GM23338 (cell line): ENCODE data around the gene PSD. TPM values are rescaled to one million over a fixed set of nuclear protein-coding genes. Genes with fewer than 3 reads are reported as not detected.

Source experiments
- ATAC-seq: fragments of 200-7000 bp; cut with Tn5 transposase; 3 replicates; pipeline ENCODE4 v1.9.1; 2020
- DNase-seq: peaks from one replicate; pipeline ENCODE4 v3.0.0-alpha.2; 2015; ENCODE audit warnings: low spot score
- H2AFZ ChIP-seq: fragments of 200-600 bp; sonication (generic); 2 replicates; pipeline ENCODE4 v1.8.0; 2016; ENCODE audit warnings: antibody characterized with exemption, mild to moderate bottlenecking, moderate library complexity
- H3F3A ChIP-seq: fragments of 200-600 bp; sonication (generic); replicated peaks from 2 replicates; pipeline ENCODE4 v1.8.0; 2017; ENCODE audit warnings: antibody characterized with exemption, mixed run types, low read depth
- H3K27ac ChIP-seq: fragments of 200-600 bp; sonication (generic); 2 replicates; pipeline ENCODE4 v1.6.1; 2016; ENCODE audit warnings: low read depth
- H3K27me3 ChIP-seq: fragments of 200-600 bp; sonication (generic); 2 replicates; pipeline ENCODE4 v1.8.0; 2016; ENCODE audit warnings: mild to moderate bottlenecking, mixed run types, moderate library complexity; ENCODE audit not compliant: insufficient read depth
- H3K36me3 ChIP-seq: fragments of 200-600 bp; sonication (generic); 2 replicates; pipeline ENCODE4 v1.8.0; 2016; ENCODE audit warnings: mild to moderate bottlenecking; ENCODE audit not compliant: insufficient read depth
- H3K4me1 ChIP-seq: fragments of 200-600 bp; sonication (generic); 2 replicates; pipeline ENCODE4 v1.8.0; 2016; ENCODE audit warnings: mild to moderate bottlenecking, moderate library complexity; ENCODE audit not compliant: insufficient read depth
- H3K4me2 ChIP-seq: fragments of 200-600 bp; sonication (generic); 2 replicates; pipeline ENCODE4 v1.7.1; 2017; ENCODE audit warnings: mixed run types
- H3K4me3 ChIP-seq: fragments of 200-600 bp; sonication (generic); 2 replicates; pipeline ENCODE4 v1.6.1; 2016; ENCODE audit warnings: mixed run types
- H3K79me2 ChIP-seq: fragments of 200-600 bp; sonication (generic); replicated peaks from 2 replicates; pipeline ENCODE4 v1.8.0; 2017; ENCODE audit warnings: mild to moderate bottlenecking; ENCODE audit not compliant: insufficient read depth
- H3K9me2 ChIP-seq: fragments of 200-600 bp; sonication (generic); 2 replicates; pipeline ENCODE4 v1.8.0; 2017; ENCODE audit not compliant: insufficient read depth
- H4K20me1 ChIP-seq: fragments of 200-600 bp; sonication (generic); replicated peaks from 2 replicates; pipeline ENCODE4 v1.8.0; 2017; ENCODE audit warnings: mild to moderate bottlenecking; ENCODE audit not compliant: insufficient read depth
- H3K27ac Mint-ChIP-seq: 2 replicates; pipeline ENCODE4 v1.8.0; 2020; ENCODE audit warnings: inconsistent platforms, mild to moderate bottlenecking, moderate library complexity, mixed read lengths
- H3K27me3 Mint-ChIP-seq: 3 replicates; pipeline ENCODE4 v1.8.0; 2022; ENCODE audit warnings: low read depth, mild to moderate bottlenecking, moderate library complexity, mixed read lengths, inconsistent platforms; ENCODE audit not compliant: insufficient read depth, poor library complexity
- H3K36me3 Mint-ChIP-seq: 3 replicates; pipeline ENCODE4 v1.8.0; 2021; ENCODE audit warnings: low read depth, mild to moderate bottlenecking, inconsistent platforms, moderate library complexity, mixed read lengths
- H3K4me1 Mint-ChIP-seq: 3 replicates; pipeline ENCODE4 v1.8.0; 2020; ENCODE audit warnings: mild to moderate bottlenecking, inconsistent platforms, mixed read lengths
- H3K4me3 Mint-ChIP-seq: 3 replicates; pipeline ENCODE4 v1.8.0; 2021; ENCODE audit warnings: moderate library complexity, mild to moderate bottlenecking, inconsistent platforms, mixed read lengths
- H3K9me3 Mint-ChIP-seq: 3 replicates; pipeline ENCODE4 v1.8.0; 2020; ENCODE audit warnings: moderate library complexity, mild to moderate bottlenecking, inconsistent platforms, mixed read lengths
- EZH2 ChIP-seq: fragments of 200-600 bp; sonication (generic); IDR thresholded peaks from one replicate; pipeline ENCODE4 v1.8.0; 2017; ENCODE audit warnings: antibody characterized with exemption, mild to moderate bottlenecking, low read depth; ENCODE audit not compliant: unreplicated experiment
- EZH2phosphoT487 ChIP-seq: fragments of 200-600 bp; sonication (generic); IDR thresholded peaks from one replicate; pipeline ENCODE4 v1.8.1; 2018; ENCODE audit warnings: antibody characterized with exemption; ENCODE audit not compliant: unreplicated experiment
- NANOG ChIP-seq: IDR thresholded peaks from 2 replicates; pipeline ENCODE4 v1.6.1; 2016; ENCODE audit warnings: antibody characterized with exemption, borderline replicate concordance
- POLR2AphosphoS5 ChIP-seq: IDR thresholded peaks from 2 replicates; pipeline ENCODE4 v1.6.1; 2016; ENCODE audit warnings: antibody characterized with exemption, low read depth
- STAT1 ChIP-seq: IDR thresholded peaks from one replicate; pipeline ENCODE4 v1.6.1; 2016; ENCODE audit warnings: antibody characterized with exemption; ENCODE audit not compliant: unreplicated experiment
- ZNF114 ChIP-seq: fragments of 250-450 bp; sonication (Bioruptor Pico); IDR thresholded peaks from 2 replicates; pipeline ENCODE4 v1.5.0; 2020; ENCODE audit warnings: mild to moderate bottlenecking, moderate library complexity
- ZNF331 ChIP-seq: fragments of 250-450 bp; sonication (Bioruptor Pico); IDR thresholded peaks from 2 replicates; pipeline ENCODE4 v1.5.0; 2020; ENCODE audit warnings: low read depth, mild to moderate bottlenecking, moderate library complexity
- polyA plus RNA-seq: library from polyadenylated mRNA; unstranded; fragments of >200 nt; fragmentation: Nextera tagmentation; extraction: Ambion mirVana; gene quantifications from 2 replicates; pipeline ENCODE4 v1.2.1, GENCODE V29; 2016
- total RNA-seq: library from RNA; depleted of rRNA; stranded (reverse); fragments of >200 nt; shearing (Covaris generic); gene quantifications from 2 replicates; pipeline ENCODE4 v1.2.3, GENCODE V29; 2014
- TF ChIP-seq, protein P1 (sequence below): IDR thresholded peaks from 2 replicates; pipeline ENCODE4 v1.6.1; 2016; ENCODE audit warnings: antibody characterized with exemption
- TF ChIP-seq, protein P2 (sequence below), 2 experiments: fragments of 200-600 bp in 1 of 2; sonication (generic) in 1 of 2; conservative IDR thresholded peaks; 2 replicates each; pipeline versions ENCODE4 v1.5.1 to v1.6.1; 2016 to 2017; ENCODE audit warnings: antibody characterized with exemption in 2 of 2, low read depth in 2 of 2, mild to moderate bottlenecking in 2 of 2, moderate library complexity in 1 of 2
- TF ChIP-seq, protein P3 (sequence below): IDR thresholded peaks from one replicate; pipeline ENCODE4 v1.6.1; 2018; ENCODE audit warnings: antibody characterized with exemption; ENCODE audit not compliant: unreplicated experiment

Gene PSD
- total and polyA plus RNA-seq, 2 experiments from 2014 or later, result 1.9 to 6.8 TPM

DNA sequence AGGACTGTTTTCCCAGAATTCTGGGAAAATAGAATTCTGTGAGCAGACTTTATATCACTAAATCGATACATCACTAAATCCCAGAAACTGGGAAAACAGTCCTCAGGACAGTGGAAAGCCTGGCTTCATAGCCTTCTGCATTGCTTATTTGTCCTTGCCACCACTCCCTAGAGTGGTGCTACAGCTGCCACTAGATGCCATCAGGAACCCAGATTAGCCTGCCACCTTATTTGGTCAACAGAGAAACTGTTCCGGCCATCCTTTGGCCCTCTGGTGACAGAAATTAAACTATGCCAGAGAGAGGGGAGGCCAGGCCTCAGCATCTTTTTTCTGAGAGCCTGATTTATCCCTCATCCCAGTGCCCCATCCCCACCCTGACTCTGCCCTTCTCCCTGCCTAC lies 42.7 kb downstream of the PSD start:
- no peak for TF ChIP-seq ZNF114
- no peak for TF ChIP-seq NANOG
- TF ChIP-seq, protein P1, sequence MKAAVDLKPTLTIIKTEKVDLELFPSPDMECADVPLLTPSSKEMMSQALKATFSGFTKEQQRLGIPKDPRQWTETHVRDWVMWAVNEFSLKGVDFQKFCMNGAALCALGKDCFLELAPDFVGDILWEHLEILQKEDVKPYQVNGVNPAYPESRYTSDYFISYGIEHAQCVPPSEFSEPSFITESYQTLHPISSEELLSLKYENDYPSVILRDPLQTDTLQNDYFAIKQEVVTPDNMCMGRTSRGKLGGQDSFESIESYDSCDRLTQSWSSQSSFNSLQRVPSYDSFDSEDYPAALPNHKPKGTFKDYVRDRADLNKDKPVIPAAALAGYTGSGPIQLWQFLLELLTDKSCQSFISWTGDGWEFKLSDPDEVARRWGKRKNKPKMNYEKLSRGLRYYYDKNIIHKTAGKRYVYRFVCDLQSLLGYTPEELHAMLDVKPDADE, result no peak
- no peak overlapping the region for H3K4me2 ChIP-seq
- Mint-ChIP-seq H3K4me1 (no peaks in the 10 kb centered on the region), H3K27me3 (peaks cover 13% of the 10 kb centered on the region), H3K4me3 (no peak overlapping the region), H3K27ac (no peak overlapping the region), H3K36me3 (peaks cover 26% of the 10 kb centered on the region), H3K9me3 (no peaks in the 10 kb centered on the region)
- H4K20me1 ChIP-seq, result no peaks in the 10 kb centered on the region; the same call in 1 of the 2 replicates
- 0 out of 2 replicates have a peak, but pooled peaks cover 4% of the 10 kb centered on the region for H3F3A ChIP-seq
- H3K4me3 ChIP-seq, result no peak overlapping the region
- no peak overlapping the region for H3K27ac ChIP-seq
- DNase-seq, result no peak
- H3K36me3 ChIP-seq, result peaks cover 11% of the 10 kb centered on the region
- H3K4me1 ChIP-seq, result no peaks in the 10 kb centered on the region
- ATAC-seq, result no peak
- H3K79me2 ChIP-seq, result no peaks in the 10 kb centered on the region
- H2AFZ ChIP-seq, result no peak overlapping the region
- no peaks in the 10 kb centered on the region for H3K9me2 ChIP-seq
- no peaks in the 10 kb centered on the region for H3K27me3 ChIP-seq

DNA sequence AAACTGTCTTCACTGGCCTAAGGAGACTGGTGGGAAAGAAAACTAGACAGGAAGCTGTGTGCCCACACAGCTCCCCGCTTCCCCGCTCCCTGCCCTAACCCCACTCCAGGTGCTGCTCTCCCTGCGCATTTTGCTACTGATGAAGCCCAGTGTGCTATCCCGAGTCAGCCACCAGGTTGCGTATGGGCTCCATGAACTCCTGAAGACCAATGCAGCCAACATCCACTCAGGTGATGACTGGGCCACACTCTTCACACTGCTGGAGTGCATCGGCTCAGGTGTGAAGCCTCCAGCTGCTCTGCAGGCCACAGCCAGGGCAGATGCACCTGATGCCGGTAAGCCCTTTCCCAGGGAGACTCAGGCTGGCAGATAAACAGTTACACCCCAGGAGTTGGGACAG lies 43.3 kb downstream of the PSD start:
- H3K27me3 ChIP-seq, result no peaks in the 10 kb centered on the region
- H3K9me2 ChIP-seq, result no peaks in the 10 kb centered on the region
- peaks cover 15% of the 10 kb centered on the region for H3K36me3 ChIP-seq
- ATAC-seq (peak; percentile 96), DNase-seq (peak; percentile 73)
- Mint-ChIP-seq H3K27ac (no peak overlapping the region), H3K4me3 (no peak overlapping the region), H3K27me3 (peaks cover 10% of the 10 kb centered on the region), H3K36me3 (peaks cover 33% of the 10 kb centered on the region), H3K9me3 (no peaks in the 10 kb centered on the region), H3K4me1 (no peaks in the 10 kb centered on the region)
- H3K4me1 ChIP-seq, result no peaks in the 10 kb centered on the region
- H4K20me1 ChIP-seq, result no peaks in the 10 kb centered on the region; the same call in 1 of the 2 replicates
- no peak overlapping the region for H3K4me3 ChIP-seq
- TF ChIP-seq, protein P2, sequence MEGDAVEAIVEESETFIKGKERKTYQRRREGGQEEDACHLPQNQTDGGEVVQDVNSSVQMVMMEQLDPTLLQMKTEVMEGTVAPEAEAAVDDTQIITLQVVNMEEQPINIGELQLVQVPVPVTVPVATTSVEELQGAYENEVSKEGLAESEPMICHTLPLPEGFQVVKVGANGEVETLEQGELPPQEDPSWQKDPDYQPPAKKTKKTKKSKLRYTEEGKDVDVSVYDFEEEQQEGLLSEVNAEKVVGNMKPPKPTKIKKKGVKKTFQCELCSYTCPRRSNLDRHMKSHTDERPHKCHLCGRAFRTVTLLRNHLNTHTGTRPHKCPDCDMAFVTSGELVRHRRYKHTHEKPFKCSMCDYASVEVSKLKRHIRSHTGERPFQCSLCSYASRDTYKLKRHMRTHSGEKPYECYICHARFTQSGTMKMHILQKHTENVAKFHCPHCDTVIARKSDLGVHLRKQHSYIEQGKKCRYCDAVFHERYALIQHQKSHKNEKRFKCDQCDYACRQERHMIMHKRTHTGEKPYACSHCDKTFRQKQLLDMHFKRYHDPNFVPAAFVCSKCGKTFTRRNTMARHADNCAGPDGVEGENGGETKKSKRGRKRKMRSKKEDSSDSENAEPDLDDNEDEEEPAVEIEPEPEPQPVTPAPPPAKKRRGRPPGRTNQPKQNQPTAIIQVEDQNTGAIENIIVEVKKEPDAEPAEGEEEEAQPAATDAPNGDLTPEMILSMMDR (conservative IDR thresholded peaks at IDR 0.05; ENCODE audit: low read depth in 2 of 2), result peak; percentile 48 to 66
- TF ChIP-seq ZNF114, result no peak
- 0 out of 2 replicates have a peak, but pooled peaks cover 4% of the 10 kb centered on the region for H3F3A ChIP-seq
- no peaks in the 10 kb centered on the region for H3K79me2 ChIP-seq
- H3K27ac ChIP-seq, result no peak overlapping the region
- H3K4me2 ChIP-seq, result no peak overlapping the region
- H2AFZ ChIP-seq, result no peak overlapping the region

DNA sequence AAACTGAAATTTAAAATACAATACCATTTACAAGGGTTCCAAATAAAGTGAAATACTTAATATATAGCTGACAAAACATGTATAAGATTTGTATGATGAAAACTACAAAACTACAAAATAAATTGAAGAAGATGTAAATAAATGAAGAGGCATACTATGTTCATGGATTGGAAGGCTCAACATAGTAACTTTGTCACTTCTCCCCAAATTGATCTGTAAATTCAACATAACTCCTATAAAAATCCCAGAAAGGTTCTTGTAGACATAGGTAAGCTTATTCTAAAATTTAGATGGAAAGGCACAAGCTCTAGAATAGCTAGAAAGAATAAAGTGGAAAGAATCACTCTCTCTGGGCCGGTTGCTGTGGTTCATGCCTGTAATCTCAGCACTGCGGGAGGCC lies 47.3 kb downstream of the PSD start:
- Histone ChIP-seq H3K79me2 (no peaks in the 10 kb centered on the region), H3K27me3 (no peaks in the 10 kb centered on the region), H2AFZ (no peak overlapping the region), H3K4me1 (no peaks in the 10 kb centered on the region), H3F3A (0 out of 2 replicates have a peak, but pooled peaks cover 4% of the 10 kb centered on the region), H3K9me2 (no peaks in the 10 kb centered on the region), H3K4me3 (no peak overlapping the region), H3K36me3 (peaks cover 19% of the 10 kb centered on the region), H3K4me2 (no peak overlapping the region), H4K20me1 (no peaks in the 10 kb centered on the region; the same call in 1 of the 2 replicates), H3K27ac (no peak overlapping the region)
- Mint-ChIP-seq H3K9me3 (no peaks in the 10 kb centered on the region), H3K27ac (no peak overlapping the region), H3K4me3 (no peak overlapping the region), H3K27me3 (peaks cover 7% of the 10 kb centered on the region), H3K36me3 (peaks cover 55% of the 10 kb centered on the region), H3K4me1 (no peaks in the 10 kb centered on the region)
- ATAC-seq (no peak), DNase-seq (no peak)
- no peak for TF ChIP-seq EZH2phosphoT487
- TF ChIP-seq POLR2AphosphoS5, result no peak
- TF ChIP-seq EZH2, result no peak
- TF ChIP-seq NANOG, result no peak
- TF ChIP-seq, protein P3, sequence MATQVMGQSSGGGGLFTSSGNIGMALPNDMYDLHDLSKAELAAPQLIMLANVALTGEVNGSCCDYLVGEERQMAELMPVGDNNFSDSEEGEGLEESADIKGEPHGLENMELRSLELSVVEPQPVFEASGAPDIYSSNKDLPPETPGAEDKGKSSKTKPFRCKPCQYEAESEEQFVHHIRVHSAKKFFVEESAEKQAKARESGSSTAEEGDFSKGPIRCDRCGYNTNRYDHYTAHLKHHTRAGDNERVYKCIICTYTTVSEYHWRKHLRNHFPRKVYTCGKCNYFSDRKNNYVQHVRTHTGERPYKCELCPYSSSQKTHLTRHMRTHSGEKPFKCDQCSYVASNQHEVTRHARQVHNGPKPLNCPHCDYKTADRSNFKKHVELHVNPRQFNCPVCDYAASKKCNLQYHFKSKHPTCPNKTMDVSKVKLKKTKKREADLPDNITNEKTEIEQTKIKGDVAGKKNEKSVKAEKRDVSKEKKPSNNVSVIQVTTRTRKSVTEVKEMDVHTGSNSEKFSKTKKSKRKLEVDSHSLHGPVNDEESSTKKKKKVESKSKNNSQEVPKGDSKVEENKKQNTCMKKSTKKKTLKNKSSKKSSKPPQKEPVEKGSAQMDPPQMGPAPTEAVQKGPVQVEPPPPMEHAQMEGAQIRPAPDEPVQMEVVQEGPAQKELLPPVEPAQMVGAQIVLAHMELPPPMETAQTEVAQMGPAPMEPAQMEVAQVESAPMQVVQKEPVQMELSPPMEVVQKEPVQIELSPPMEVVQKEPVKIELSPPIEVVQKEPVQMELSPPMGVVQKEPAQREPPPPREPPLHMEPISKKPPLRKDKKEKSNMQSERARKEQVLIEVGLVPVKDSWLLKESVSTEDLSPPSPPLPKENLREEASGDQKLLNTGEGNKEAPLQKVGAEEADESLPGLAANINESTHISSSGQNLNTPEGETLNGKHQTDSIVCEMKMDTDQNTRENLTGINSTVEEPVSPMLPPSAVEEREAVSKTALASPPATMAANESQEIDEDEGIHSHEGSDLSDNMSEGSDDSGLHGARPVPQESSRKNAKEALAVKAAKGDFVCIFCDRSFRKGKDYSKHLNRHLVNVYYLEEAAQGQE, result no peak
- no peak for TF ChIP-seq STAT1
- TF ChIP-seq ZNF331 (CRISPR knock-in tag), result no peak
